Glutamatergic neuron (in vitro differentiated cells): ENCODE data around the gene TCEA3. TPM values are rescaled to one million over a fixed set of nuclear protein-coding genes. Genes with fewer than 3 reads are reported as not detected.

Experiments used
- DNase-seq: peaks from one replicate; pipeline ENCODE4 v3.0.0; 2022
- H3K27ac Mint-ChIP-seq: one replicate; pipeline ENCODE4 v1.8.0; 2020; ENCODE audit warnings: mild to moderate bottlenecking, mixed read lengths, inconsistent platforms; ENCODE audit not compliant: unreplicated experiment
- H3K27me3 Mint-ChIP-seq: one replicate; pipeline ENCODE4 v1.8.0; 2020; ENCODE audit warnings: mild to moderate bottlenecking, moderate library complexity, mixed read lengths, inconsistent platforms; ENCODE audit not compliant: unreplicated experiment
- H3K36me3 Mint-ChIP-seq: one replicate; pipeline ENCODE4 v1.8.0; 2020; ENCODE audit warnings: mild to moderate bottlenecking, mixed read lengths, inconsistent platforms; ENCODE audit not compliant: unreplicated experiment
- H3K4me1 Mint-ChIP-seq: one replicate; pipeline ENCODE4 v1.8.0; 2020; ENCODE audit warnings: mild to moderate bottlenecking, low read depth, mixed read lengths, inconsistent platforms; ENCODE audit not compliant: unreplicated experiment
- H3K4me3 Mint-ChIP-seq: one replicate; pipeline ENCODE4 v1.8.0; 2020; ENCODE audit warnings: mild to moderate bottlenecking, mixed read lengths, inconsistent platforms; ENCODE audit not compliant: unreplicated experiment
- H3K9me3 Mint-ChIP-seq: one replicate; pipeline ENCODE4 v1.8.0; 2020; ENCODE audit warnings: mild to moderate bottlenecking, moderate library complexity, mixed read lengths, inconsistent platforms; ENCODE audit not compliant: unreplicated experiment
- total RNA-seq: library from RNA; stranded (reverse); fragmentation: NEBNext Ultra II Directional; extraction: Animal tissue kit (Norgen Biotek cat#: 25700); gene quantifications from one replicate; pipeline ENCODE4 v1.2.1, GENCODE V29; 2021; ENCODE audit not compliant: unreplicated experiment
- TF ChIP-seq, protein P1 (sequence below): fragments of 200-600 bp; sonication (generic); IDR thresholded peaks from one replicate; pipeline ENCODE4 v1.5.0; 2021; ENCODE audit not compliant: partially characterized antibody, unreplicated experiment

The TCEA3 gene
- total RNA-seq, 1 donor from 2014 or later, result 0.83 TPM

DNA sequence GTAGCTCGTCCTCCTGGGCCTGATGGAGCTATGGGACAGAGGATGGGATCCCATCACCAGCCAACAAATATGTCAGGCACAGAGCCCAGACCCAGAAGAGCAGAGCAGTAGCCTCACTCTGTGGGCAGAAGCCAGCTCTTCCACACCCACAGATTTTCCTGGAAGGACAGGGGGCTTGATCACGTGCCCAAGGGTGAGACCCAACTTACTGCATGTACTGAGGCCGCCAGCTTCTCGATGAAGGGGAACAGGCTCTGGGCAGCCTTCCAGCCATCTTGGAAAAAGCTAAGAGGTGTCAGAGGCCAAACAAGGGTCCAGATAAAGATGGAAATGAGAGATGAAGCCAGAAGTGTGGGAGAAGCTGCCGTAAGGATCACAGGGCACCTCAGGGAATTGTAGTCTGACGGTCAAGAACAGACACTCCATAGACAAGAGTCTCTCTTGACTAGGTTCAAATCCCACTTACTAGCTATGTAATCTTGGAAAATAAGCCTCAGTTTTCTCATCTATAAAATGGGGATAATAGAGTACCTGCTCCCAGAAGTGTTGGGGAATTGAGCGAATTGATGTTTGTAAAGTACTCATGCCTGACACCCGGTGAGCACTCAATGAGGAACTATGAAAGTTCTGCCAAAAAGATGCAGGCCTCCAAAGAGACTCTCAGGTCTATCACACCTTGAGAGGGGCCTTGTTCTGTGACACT lies 17.0 kb upstream of the TCEA3 start:
- H3K36me3 Mint-ChIP-seq, result peaks cover 5% of the 10 kb centered on the region
- no peak overlapping the region for H3K27ac Mint-ChIP-seq
- H3K4me3 Mint-ChIP-seq, result no peak overlapping the region
- TF ChIP-seq, protein P1, sequence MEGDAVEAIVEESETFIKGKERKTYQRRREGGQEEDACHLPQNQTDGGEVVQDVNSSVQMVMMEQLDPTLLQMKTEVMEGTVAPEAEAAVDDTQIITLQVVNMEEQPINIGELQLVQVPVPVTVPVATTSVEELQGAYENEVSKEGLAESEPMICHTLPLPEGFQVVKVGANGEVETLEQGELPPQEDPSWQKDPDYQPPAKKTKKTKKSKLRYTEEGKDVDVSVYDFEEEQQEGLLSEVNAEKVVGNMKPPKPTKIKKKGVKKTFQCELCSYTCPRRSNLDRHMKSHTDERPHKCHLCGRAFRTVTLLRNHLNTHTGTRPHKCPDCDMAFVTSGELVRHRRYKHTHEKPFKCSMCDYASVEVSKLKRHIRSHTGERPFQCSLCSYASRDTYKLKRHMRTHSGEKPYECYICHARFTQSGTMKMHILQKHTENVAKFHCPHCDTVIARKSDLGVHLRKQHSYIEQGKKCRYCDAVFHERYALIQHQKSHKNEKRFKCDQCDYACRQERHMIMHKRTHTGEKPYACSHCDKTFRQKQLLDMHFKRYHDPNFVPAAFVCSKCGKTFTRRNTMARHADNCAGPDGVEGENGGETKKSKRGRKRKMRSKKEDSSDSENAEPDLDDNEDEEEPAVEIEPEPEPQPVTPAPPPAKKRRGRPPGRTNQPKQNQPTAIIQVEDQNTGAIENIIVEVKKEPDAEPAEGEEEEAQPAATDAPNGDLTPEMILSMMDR, result no peak
- no peak for DNase-seq
- H3K27me3 Mint-ChIP-seq, result peaks cover 7% of the 10 kb centered on the region
- H3K4me1 Mint-ChIP-seq, result no peaks in the 10 kb centered on the region
- no peaks in the 10 kb centered on the region for H3K9me3 Mint-ChIP-seq

DNA sequence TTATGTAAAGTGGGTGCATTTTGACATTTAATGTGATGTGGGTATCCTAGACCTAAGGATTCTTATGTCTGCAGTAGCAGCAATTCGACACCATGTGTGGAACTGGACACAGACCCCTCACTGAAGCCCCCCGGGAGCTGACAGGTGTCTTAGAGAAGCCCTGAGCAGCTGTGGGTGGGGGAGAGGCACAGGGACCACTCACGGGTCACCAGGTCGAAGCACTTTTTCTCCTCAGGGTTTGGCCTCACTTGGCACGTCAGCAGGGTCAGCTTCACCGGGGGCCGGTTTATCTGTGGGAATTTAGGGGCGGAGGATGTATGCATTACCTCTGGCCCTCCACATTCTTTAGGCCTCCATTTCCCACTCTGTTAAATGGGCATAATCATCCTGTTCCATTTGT lies 14.0 kb upstream of the TCEA3 start:
- H3K9me3 Mint-ChIP-seq, result no peaks in the 10 kb centered on the region
- H3K4me1 Mint-ChIP-seq, result no peaks in the 10 kb centered on the region
- no peak overlapping the region for H3K4me3 Mint-ChIP-seq
- no peak overlapping the region for H3K27ac Mint-ChIP-seq
- peaks cover 5% of the 10 kb centered on the region for H3K27me3 Mint-ChIP-seq
- TF ChIP-seq, protein P1, result no peak
- peaks cover 5% of the 10 kb centered on the region for H3K36me3 Mint-ChIP-seq
- no peak for DNase-seq

DNA sequence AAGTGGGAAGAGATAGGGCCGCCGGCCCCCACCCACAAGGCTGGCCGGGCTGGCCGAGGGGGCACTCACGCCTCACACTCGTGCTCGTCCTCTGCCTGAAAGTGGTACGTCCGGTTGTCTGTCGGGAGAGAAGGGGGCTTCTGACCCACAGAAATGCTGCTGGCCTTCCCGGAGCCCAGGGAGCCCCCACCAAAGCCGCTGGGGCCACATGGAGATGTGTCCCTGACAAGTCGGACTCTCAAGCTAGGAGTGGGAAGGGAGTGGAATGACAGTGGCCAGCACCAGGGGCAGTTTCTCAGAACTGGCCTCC lies 12.8 kb upstream of the TCEA3 start:
- DNase-seq, result no peak
- Mint-ChIP-seq H3K4me1 (no peaks in the 10 kb centered on the region), H3K36me3 (peaks cover 11% of the 10 kb centered on the region), H3K9me3 (peaks cover under 1% of the 10 kb centered on the region), H3K27me3 (peaks cover 5% of the 10 kb centered on the region), H3K4me3 (no peak overlapping the region), H3K27ac (no peak overlapping the region)
- TF ChIP-seq, protein P1, result no peak

DNA sequence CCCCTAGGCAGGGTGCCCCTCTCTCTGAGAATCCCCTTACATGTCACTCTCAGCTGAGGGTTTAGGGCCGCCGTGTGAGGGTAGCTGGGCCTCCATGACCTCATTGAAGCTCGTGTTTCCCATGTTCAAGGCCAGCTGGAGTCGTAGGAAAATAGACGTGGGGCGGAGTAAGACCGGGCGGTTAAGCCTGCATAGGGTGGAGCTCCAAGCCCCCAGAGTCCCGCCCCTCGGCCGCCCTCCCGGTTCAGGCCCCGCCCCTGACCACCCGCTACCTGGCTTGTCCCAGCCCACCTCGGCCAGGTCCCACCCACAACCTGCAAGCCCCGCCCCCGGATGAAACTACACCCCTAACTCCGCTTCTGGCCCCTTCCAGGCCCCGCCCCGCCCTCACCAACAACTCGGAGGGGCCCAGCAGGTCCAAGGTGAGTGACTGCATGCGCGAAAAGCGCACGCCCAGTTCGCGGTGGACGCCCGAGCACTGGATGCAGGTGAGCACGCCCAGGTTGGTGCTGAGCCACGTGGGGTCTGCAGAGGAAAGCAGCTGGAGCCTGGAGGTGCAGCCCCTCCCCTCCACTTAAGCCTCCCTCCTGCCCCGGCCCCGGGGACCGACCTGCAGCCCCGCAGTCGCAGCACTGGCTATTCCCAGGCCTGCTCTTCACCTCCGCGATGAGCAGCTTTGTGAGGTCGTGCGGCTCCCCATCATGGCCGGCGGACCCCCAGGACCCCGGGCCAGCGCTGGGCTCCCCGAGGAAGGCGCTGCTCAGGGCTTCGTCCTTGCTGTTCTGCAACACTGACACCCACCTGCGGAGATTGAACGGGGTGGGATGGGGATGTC lies 12.2 kb upstream of the TCEA3 start:
- peak; percentile 27 for DNase-seq
- H3K27me3 Mint-ChIP-seq, result peaks cover 5% of the 10 kb centered on the region
- no peak overlapping the region for H3K4me3 Mint-ChIP-seq
- H3K27ac Mint-ChIP-seq, result no peak overlapping the region
- TF ChIP-seq, protein P1, result no peak
- H3K4me1 Mint-ChIP-seq, result no peaks in the 10 kb centered on the region
- H3K36me3 Mint-ChIP-seq, result peaks cover 13% of the 10 kb centered on the region
- peaks cover 3% of the 10 kb centered on the region for H3K9me3 Mint-ChIP-seq

DNA sequence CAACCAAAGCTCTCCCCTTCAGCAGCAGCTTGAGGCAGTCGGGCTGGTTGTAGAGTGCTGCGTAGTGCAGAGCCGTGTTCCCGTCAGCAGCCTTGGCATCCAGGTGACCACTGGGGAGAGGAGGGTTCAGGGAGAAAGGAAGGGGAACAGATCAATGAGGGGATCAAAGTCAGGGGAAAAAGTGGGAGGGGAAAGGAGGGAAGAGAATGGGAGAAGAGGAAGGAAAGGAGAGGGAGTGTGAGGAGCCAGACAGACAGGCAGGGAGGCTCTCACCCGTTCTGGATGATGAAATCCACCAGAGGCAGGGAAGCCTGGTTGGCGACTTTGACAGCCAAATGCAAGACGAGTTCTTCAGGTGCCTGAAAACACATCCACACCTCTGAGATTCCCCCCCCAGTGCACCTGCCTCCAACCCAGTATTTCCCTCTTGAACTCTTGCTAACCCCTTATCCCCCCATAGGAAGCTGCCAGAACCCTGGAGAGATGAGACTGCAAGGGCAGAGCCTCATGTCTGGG lies 9.8 kb upstream of the TCEA3 start:
- no peak for DNase-seq
- Mint-ChIP-seq H3K4me1 (no peaks in the 10 kb centered on the region), H3K27me3 (peaks cover 5% of the 10 kb centered on the region), H3K36me3 (peaks cover 13% of the 10 kb centered on the region), H3K9me3 (peaks cover 3% of the 10 kb centered on the region), H3K27ac (no peak overlapping the region), H3K4me3 (no peak overlapping the region)
- TF ChIP-seq, protein P1, result no peak
